NCI-H2081 treated with DMSO at 0.1 percent for 48 hours (cell line): ENCODE measurements around the gene APBB2.

Source experiments
- DNase-seq: peaks from one replicate; lab custom pipeline; 2025; lab: John Stamatoyannopoulos, UW

Gene APBB2

DNA sequence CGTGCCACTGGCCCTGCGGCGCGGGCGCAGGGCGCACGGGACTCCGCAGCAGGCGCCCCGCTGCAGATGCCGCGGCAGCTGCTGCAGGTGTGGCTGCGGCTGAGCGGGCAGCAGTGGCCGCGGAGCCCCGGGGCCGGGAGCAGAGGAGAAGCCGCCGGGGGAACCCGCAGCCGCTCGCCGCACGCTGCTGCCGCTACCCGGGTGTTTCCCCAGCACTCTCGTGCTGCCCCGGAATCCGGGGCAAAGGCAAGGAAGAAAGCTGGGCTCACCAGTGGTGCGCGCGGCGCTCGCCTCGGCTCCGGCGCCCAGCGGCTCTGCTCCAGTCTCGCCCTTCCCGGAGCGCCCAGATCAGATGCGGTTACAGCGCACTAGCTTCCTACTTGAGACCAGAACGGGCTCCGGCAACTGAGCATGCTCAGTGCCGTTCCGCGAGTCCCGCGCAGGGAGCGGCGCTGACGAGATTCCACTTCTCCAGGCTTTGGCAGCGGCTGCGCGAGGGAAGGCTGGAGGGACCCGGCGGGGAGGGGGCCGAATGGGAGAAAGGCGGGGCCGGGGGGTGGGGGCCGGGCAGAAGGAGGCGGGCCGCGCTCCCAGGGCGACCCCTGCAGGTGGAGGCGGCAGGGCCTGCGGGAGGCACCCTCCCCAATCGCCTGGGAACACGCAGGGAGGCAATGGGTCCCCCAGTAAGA lies at the start of gene APBB2:
Gene APBB2, minus strand, starts transcription at position 407 of the 689 bp plus-strand sequence. CDS start 181,288 bp downstream, outside the sequence.
- DNase-seq = peak; percentile 89

- no peak for DNase-seq
These were observed 47.9 kb upstream of the APBB2 start for GRCh38 chr4:41262198-41262597.

DNA sequence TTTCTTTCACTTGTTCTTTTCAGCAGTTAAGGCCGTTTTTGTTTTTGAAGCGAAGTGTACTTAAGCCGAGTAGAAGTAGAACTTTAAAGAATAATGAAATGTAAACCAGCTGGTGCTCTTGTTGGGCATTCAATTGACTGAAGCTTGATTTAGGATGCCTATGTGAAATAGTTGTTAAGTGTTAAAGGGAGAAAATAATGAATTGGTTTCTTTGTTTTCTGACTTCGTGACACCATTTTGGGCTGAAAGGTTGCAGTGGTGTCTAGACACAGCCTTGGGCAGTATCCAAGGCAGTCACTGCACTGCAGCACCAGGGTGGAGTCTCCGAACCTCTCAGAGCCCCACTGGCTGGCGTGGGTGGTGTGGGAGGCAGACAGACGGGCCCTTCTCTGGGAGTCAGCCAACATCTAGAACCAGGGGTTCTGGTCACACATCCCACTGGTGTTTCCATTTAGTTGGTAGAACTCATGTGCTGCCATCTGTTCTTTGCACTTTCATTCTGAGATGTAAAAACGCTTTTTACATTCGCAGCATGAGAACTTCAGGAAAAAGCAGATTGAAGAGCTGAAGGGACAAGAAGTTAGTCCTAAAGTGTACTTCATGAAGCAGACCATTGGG lies 45.9 kb upstream of the APBB2 start:
- DNase-seq = no peak

DNA sequence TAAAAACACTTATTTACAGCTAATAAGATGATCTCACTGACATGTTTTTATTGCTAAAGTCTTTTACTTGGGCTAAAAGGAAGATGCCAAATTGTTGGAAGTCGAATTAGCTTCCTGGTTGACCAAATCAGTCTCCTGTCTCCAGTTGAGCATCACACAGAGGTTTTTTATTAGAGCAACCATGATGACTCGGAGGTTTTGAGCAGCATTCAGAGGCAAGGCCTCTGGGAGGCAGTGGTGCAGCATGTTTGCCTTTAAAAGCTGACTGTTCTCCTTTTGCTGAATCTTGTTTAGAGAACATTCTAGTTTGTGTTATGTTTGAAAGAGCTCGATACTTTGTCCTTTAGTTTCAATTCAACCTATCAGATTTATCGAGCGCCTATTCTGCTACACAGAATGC lies 44.4 kb upstream of the APBB2 start:
- DNase-seq = no peak

- no peak for DNase-seq
These were observed 43.6 kb upstream of the APBB2 start for GRCh38 chr4:41257906-41258305.

- peak; percentile 55 for DNase-seq
These were observed 43.0 kb upstream of the APBB2 start for GRCh38 chr4:41257257-41257901.

DNA sequence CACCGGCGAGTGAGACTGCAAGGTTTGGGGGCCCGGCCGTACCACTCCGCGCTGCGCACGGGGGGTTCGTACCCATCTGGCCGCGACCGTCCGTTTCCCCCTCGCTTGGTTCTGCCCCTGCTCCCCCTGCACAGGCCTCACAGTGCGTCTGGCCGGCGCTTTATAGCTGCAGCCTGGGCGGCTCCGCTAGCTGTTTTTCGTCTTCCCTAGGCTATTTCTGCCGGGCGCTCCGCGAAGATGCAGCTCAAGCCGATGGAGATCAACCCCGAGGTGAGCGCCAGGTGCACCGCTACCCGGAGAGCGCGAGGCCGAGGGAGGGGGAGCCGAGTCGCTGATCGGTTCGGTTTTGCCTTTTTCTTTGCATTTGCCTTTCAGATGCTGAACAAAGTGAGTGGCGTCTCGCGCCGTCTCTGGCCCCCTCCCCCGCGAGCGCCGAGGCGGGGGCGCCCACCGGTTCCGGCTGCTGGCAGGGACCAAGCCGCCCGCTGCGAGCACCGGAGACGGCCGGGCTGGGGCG lies 42.5 kb upstream of the APBB2 start, which contains the start of gene UCHL1:
Gene UCHL1, plus strand, starts transcription at position 189 of the 517 bp plus-strand sequence. Its CDS starts 49 bp downstream, at position 238.
- peak; percentile 89 for DNase-seq

DNA sequence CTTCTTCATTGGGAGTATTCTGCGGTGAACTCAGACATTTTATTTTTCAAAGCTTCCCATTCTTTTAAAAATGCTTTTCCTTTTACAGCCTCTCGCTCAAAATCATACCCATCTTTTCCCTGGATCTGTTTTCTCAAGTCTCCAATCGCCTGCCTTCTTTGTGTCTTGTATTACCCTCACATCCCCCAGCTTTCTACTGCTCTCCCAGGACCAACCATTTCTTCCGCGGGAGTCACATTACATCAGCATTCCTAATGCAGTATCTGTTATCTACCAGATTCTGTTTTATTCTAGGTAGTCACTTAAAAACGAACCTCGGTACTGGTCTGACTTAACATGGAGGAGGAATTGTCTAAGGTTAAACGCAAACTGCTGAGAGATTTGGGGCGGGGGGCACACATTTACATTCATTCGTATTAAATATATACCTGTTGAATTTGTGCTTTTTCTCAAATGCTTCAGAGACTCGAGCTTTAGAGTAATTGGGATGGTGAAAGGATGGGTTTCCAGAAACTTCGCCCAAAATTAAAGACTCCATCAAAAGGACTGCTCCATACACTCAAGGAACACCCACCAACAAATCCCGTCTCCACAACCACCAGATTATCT lies 41.9 kb upstream of the APBB2 start:
- no peak for DNase-seq

GRCh38 chr4:41245983-41246382 lies 31.6 kb upstream of the APBB2 start:
- no peak for DNase-seq

GRCh38 chr4:41241919-41242318 lies 27.6 kb upstream of the APBB2 start:
- no peak for DNase-seq

DNA sequence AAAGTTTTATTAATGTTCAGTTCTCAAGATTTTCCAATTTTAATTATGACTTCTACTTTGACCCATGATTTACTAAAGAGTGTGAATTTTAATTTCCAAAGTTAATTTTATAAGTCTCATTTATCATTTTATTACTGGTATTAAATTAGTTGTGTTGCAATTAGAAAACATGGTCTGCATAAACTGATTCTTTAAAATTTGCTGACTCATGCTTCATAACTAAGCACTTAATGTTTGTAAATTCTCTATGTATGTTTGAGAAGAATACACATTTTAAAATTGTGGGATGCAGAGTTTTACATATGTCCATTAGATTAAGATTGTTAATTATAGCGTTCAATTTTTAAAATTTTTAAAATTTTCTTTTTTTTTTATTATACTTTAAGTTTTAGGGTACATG lies 22.2 kb upstream of the APBB2 start:
- DNase-seq = no peak

DNA sequence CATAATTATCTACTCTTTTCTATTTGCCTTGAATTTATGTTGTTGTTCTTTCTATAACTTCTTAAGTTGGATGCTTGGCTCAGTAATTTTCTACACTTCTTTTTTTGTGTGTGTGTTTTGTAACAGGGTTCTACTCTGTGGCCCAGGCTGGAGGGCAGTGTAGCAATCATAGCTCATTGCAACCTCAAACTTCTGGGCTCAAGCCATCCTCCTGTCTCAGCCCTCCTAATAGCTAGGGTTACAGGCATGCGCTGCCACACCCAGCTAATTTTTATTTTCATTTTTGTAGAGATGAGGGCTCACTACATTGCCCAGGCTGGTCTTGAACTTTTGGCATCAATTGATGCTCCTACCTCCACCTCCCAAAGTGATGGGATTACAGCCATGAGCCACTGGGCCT lies 21.7 kb upstream of the APBB2 start:
- no peak for DNase-seq

DNA sequence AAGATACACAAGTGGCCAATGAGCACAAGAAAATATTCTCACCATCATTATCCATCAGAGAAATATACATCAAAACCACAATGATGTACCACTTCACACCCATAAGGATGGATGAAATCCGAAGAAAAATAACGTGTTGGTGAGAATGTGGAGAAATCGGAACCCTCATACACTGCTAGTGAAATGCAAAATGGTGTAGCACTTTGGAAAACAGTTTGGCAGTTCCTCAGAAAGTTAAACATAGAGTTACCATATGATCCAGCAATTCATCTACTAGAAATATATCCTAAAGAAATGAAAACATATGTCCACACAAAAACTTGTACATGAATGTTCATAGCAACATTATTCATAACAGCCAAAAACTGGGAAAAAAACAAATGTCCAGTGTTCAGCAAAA lies 18.5 kb upstream of the APBB2 start:
- no peak for DNase-seq

GRCh38 chr4:41232406-41232805 lies 18.1 kb upstream of the APBB2 start:
- DNase-seq = no peak

DNA sequence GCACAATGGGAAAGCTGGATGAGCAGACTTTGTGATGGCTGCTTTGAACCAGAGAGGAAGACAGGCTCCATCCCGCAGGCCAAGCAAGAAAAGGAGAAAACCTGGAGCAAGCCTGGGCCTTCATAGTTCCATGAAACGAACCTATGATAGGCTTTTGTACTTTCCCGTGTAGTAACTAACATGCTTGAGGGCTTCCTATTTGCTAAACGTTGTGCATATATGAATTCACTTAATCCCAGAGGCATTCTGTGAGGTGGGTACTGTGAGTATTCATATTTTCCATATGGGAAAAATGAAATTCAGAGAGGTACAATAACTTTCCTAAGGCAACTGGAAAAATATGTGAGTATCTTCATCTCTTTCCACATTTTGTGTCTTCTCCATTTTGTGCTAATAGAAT lies 13.6 kb upstream of the APBB2 start:
- no peak for DNase-seq

- DNase-seq = no peak
These were observed 7.7 kb upstream of the APBB2 start for GRCh38 chr4:41221850-41222645.

GRCh38 chr4:41219421-41219950 lies 5.1 kb upstream of the APBB2 start:
- DNase-seq = no peak

- DNase-seq = no peak
These were observed 4.4 kb upstream of the APBB2 start for GRCh38 chr4:41218703-41219102.

DNA sequence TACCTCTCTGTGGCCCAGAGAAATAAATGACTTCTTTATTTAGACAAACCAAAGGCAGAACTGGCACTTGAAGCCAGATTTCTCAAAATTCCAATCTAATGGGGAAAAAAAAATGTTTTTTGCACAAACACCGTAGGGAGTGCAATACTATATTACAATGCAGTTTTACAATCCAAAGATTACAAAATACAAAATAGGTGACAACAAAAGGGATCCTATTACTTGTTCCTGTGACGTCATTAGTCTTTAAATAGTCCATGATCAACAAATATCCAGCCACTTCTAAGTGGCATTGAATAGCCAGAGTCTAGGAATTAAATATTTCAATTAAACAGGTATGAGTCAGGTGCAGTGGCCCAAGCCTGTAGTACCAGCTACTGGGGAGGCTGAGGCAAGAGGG lies 3.0 kb upstream of the APBB2 start:
- DNase-seq = no peak

GRCh38 chr4:41217020-41217333 lies 2.6 kb upstream of the APBB2 start:
- DNase-seq = no peak

DNA sequence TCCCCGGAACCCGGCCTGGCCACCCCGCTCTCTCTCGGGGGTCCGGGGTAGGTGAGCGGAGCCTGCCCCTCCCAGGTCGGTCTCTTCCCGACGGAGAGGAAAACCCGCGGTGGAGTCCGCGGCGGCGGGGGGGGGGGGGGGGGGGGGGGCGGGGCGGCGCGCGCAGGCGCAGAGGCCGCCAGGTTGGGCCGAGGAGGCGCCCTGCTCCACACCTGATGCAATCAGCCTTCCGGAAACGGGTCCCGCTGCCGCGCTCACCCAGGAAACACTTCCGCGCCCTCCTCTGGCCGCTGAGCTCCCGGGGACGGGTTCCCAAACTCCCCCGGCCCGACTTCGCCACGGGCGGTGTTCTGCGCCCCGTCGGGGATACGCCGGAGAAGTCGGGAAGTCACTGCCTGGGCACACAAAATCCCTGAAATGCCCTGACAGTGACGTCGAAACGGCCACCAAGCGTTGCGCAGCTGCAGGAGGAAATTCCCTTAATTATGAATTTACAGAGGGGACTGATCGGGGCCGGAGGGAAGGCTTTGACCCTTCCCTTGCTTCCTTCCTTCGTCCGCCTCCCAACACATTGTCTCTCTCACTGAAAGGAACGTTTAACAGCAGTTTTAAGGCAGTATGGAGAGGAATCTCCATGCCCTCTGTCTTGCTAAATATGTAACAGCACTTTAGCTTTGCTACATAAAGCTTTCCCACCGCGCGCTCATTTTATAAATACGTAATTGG lies 2.1 kb upstream of the APBB2 start:
- peak; percentile 78 for DNase-seq
